HG03571 (cell line): ENCODE measurements around the gene ARL2.
"Not testable (repeated sequence)": the region's sequence is repeated elsewhere in the genome, so short reads cannot be mapped to it uniquely, and the experiment has no call there.

Source experiments
- ATAC-seq: cut with Tn5 transposase; IDR thresholded peaks from one replicate; pipeline ENCODE4 v1.9.1; 2021; ENCODE audit not compliant: unreplicated experiment

The ARL2 gene

GRCh38 chr11:65013888-65014725 is at the start of gene ARL2:
ARL2 (plus strand) TSS chr11:65014160; CDS start chr11:65014208, 48 bp downstream.
- ATAC-seq = peak; percentile 65

GRCh38 chr11:64967375-64967774 is 46.6 kb upstream of the ARL2 start:
- no peak for ATAC-seq

- ATAC-seq = no peak
Observed at GRCh38 chr11:64969209-64969608, 44.8 kb upstream of the ARL2 start.

- ATAC-seq = no peak
Observed at GRCh38 chr11:64970731-64971151, 43.2 kb upstream of the ARL2 start.

- ATAC-seq = no peak
Observed at GRCh38 chr11:64971421-64972233, 42.3 kb upstream of the ARL2 start, which contains the start of gene MAJIN. MAJIN (minus strand) TSS chr11:64972108; CDS start chr11:64959405, 12,703 bp downstream.

GRCh38 chr11:64974124-64974523 is 39.8 kb upstream of the ARL2 start:
- no peak for ATAC-seq

- ATAC-seq = no peak
Observed at GRCh38 chr11:64976651-64977050, 37.3 kb upstream of the ARL2 start.

GRCh38 chr11:64983339-64983738 is 30.6 kb upstream of the ARL2 start:
- not testable (repeated sequence) for ATAC-seq

GRCh38 chr11:64987998-64988854 is 25.7 kb upstream of the ARL2 start:
- ATAC-seq = no peak

- ATAC-seq = no peak
Observed at GRCh38 chr11:64989416-64989815, 24.5 kb upstream of the ARL2 start.

- no peak for ATAC-seq
Observed at GRCh38 chr11:64990222-64990923, 23.6 kb upstream of the ARL2 start.

GRCh38 chr11:64994318-64994717 is 19.6 kb upstream of the ARL2 start:
- ATAC-seq = no peak

- ATAC-seq = no peak
Observed at GRCh38 chr11:64996327-64996709, 17.6 kb upstream of the ARL2 start.

- ATAC-seq = no peak
Observed at GRCh38 chr11:64996710-64997380, 17.1 kb upstream of the ARL2 start, which contains the start of gene BATF2. BATF2 (minus strand) TSS chr11:64996971; CDS start chr11:64996914, 57 bp downstream.

- ATAC-seq = no peak
Observed at GRCh38 chr11:64998141-64998540, 15.8 kb upstream of the ARL2 start.

- ATAC-seq = no peak
Observed at GRCh38 chr11:64998690-64999431, 15.1 kb upstream of the ARL2 start.

- no peak for ATAC-seq
Observed at GRCh38 chr11:64999478-64999877, 14.5 kb upstream of the ARL2 start.

GRCh38 chr11:65002706-65003105 is 11.3 kb upstream of the ARL2 start:
- no peak for ATAC-seq

GRCh38 chr11:65003282-65003681 is 10.7 kb upstream of the ARL2 start:
- no peak for ATAC-seq
